ENCODE results near the gene KDM6A.
A peak's percentile ranks its signal among the peaks of the same experiment; 100 is the strongest.
"Not testable (repeated sequence)": the region's sequence is repeated elsewhere in the genome, so short reads cannot be mapped to it uniquely, and the experiment has no call there.

KDM6A gene

GRCh38 chrX:45011597-45011996, 138.6 kb downstream of the KDM6A start:
- DNase-seq: no peak

- DNase-seq: no peak
Observed at GRCh38 chrX:45017946-45018345, 145.0 kb downstream of the KDM6A start.

- no peak for DNase-seq
Observed at GRCh38 chrX:45022150-45022549, 149.2 kb downstream of the KDM6A start.

- no peak for DNase-seq
Observed at GRCh38 chrX:45024501-45024900, 151.5 kb downstream of the KDM6A start.

- no peak for DNase-seq
Observed at GRCh38 chrX:45026036-45026435, 153.0 kb downstream of the KDM6A start.

GRCh38 chrX:45031830-45032378, 158.9 kb downstream of the KDM6A start:
- no peak for DNase-seq

GRCh38 chrX:45035071-45035470, 162.1 kb downstream of the KDM6A start:
- no peak for DNase-seq

GRCh38 chrX:45036161-45036560, 163.2 kb downstream of the KDM6A start:
- DNase-seq: no peak

- not testable (repeated sequence) for DNase-seq
Observed at GRCh38 chrX:45040137-45040536, 167.1 kb downstream of the KDM6A start.

GRCh38 chrX:45046417-45046816, 173.4 kb downstream of the KDM6A start:
- no peak for DNase-seq

GRCh38 chrX:45050558-45050957, 177.6 kb downstream of the KDM6A start:
- DNase-seq: no peak

- no peak for DNase-seq
Observed at GRCh38 chrX:45056428-45057145, 183.6 kb downstream of the KDM6A start.

- not testable (repeated sequence) for DNase-seq
Observed at GRCh38 chrX:45059906-45060305, 186.9 kb downstream of the KDM6A start.

GRCh38 chrX:45063319-45064095, 190.5 kb downstream of the KDM6A start:
- DNase-seq: no peak

- no peak for DNase-seq
Observed at GRCh38 chrX:45068569-45068968, 195.6 kb downstream of the KDM6A start.

- DNase-seq: peak; percentile 20
Observed at GRCh38 chrX:45070116-45071007, 197.4 kb downstream of the KDM6A start.

GRCh38 chrX:45073011-45073410, 200.0 kb downstream of the KDM6A start:
- DNase-seq: not testable (repeated sequence)

- no peak for DNase-seq
Observed at GRCh38 chrX:45077748-45078424, 204.9 kb downstream of the KDM6A start.

GRCh38 chrX:45083314-45083713, 210.3 kb downstream of the KDM6A start:
- no peak for DNase-seq

GRCh38 chrX:45110494-45110893, 237.5 kb downstream of the KDM6A start:
- DNase-seq: no peak

GRCh38 chrX:45126158-45126557, 253.2 kb downstream of the KDM6A start:
- DNase-seq: no peak

- DNase-seq: no peak
Observed at GRCh38 chrX:45128896-45129454, 256.0 kb downstream of the KDM6A start.
